C4-2B (cell line): ENCODE measurements around the gene TMEM131L.

ENCODE experiments used
- H3K27ac ChIP-seq: fragments of 450-650 bp; 2 replicates; pipeline ENCODE4 v1.5.1; 2017
- ZFX ChIP-seq: fragments of 450-650 bp; IDR thresholded peaks from 2 replicates; pipeline ENCODE4 v1.6.1; 2017
- TF ChIP-seq, protein P1 (sequence below): fragments of 450-650 bp; conservative IDR thresholded peaks from 2 replicates; pipeline ENCODE4 v1.5.1; 2017; ENCODE audit warnings: mild to moderate bottlenecking

The TMEM131L gene

DNA sequence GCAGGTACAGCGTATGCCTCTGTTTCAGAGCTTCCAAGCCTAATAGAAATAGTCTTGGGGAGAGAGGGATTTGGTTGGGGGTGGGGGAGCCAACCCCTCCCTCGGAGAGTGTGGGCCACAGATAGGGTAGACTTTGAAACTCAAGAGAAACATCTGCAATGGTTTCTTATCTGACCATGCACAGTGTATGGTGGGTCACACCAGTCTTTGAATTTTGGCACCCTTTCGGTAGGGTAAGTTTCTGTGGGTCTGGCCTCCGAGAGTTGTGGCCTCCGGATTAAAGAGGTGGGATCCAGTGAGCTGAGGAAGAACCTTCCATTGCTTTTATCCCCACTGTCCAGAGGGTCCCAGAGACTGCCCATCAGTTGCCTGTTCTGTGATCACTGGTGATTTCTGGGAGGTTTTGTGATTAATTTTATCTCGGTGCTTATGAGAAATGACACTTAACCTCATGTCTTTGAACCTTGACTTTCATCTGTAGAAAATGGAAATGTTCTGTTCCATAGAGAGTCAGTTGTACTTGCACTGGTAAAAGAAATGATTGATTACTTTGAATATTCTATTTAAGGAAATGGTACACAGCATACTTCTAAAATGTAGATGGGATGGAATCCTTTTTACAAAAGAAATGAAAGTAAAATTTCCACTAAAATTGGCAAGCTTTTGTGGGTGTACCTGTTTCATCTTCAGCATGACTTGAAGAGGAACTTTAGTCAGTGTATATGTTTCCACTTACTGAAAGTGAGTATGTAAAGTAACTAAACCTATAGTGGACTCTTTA, 62.7 kb downstream of the TMEM131L start:
- no peak for TF ChIP-seq ZFX
- TF ChIP-seq, protein P1, sequence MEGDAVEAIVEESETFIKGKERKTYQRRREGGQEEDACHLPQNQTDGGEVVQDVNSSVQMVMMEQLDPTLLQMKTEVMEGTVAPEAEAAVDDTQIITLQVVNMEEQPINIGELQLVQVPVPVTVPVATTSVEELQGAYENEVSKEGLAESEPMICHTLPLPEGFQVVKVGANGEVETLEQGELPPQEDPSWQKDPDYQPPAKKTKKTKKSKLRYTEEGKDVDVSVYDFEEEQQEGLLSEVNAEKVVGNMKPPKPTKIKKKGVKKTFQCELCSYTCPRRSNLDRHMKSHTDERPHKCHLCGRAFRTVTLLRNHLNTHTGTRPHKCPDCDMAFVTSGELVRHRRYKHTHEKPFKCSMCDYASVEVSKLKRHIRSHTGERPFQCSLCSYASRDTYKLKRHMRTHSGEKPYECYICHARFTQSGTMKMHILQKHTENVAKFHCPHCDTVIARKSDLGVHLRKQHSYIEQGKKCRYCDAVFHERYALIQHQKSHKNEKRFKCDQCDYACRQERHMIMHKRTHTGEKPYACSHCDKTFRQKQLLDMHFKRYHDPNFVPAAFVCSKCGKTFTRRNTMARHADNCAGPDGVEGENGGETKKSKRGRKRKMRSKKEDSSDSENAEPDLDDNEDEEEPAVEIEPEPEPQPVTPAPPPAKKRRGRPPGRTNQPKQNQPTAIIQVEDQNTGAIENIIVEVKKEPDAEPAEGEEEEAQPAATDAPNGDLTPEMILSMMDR, result no peak
- H3K27ac ChIP-seq, result no peak overlapping the region

DNA sequence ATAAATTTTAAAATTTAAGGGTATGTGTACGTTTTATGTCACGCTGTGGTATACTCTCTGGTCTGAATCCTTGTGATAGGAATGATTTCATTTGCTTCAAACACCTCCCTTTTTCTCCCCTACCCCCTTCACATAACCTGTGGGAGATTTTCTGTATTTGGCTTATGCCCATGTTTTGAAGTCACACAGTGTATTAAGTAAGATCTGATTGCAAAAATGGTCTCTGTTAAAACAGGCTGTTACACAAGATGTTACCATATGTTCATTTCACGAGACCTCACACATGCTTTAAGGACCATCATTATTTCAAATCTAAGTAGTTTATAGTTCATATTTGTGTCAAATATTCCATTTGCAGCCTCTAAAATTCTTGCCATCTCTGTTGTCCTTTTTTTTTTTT, 63.5 kb downstream of the TMEM131L start:
- H3K27ac ChIP-seq, result no peak overlapping the region
- TF ChIP-seq ZFX, result no peak
- TF ChIP-seq, protein P1, result no peak

DNA sequence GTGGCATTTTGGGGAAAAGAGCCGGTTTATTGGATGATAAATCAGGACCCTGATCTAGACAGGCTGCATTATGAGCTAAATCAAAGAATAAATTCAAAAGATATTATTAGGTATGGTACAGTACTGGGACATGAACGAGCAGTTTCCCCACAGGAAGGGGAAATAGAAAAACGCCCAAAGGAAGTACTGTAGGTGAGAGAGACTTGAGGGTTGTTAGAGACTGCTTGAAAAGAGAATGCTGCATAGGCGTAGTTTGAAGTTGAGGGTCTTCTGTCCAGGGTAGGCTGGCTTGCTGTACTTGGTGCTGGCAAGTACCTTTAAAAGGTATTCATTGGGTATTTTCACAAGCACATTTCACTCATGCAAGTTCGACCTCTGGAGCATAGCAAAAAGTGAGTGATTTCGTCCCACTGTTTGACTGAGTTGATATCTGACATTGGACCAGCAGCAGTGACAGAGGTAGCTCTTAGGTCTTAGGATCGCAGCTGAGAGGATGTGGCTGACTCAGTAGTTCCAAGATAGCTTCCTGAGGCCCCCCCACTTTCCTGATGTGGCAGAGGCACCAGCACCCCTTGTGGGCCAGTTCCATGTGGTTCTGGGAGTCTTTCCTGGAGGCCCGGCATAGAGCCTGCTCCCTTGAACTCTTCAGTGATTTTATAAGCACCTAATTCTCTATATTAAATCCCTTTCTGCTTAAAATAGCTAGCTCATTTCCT, 64.3 kb downstream of the TMEM131L start:
- H3K27ac ChIP-seq, result no peak overlapping the region
- no peak for TF ChIP-seq ZFX
- TF ChIP-seq, protein P1, result no peak

DNA sequence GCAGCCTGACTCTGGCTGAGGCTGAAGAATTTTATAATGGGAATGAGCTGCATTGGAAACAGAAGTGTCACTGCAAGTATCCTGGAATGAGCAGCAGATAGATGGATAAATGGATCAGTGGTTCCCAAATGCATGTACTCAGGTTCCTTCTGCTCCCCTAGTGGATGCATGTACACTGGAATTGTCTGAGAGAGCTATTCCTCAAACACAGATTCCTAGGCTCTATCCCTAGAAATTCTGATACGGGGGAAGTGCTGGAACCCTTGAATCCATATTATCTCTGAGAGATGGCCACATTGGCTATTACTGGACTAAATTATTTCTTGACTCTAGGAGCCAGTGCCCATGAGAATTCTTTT, 64.8 kb downstream of the TMEM131L start:
- H3K27ac ChIP-seq, result no peak overlapping the region
- TF ChIP-seq, protein P1, result no peak
- no peak for TF ChIP-seq ZFX

DNA sequence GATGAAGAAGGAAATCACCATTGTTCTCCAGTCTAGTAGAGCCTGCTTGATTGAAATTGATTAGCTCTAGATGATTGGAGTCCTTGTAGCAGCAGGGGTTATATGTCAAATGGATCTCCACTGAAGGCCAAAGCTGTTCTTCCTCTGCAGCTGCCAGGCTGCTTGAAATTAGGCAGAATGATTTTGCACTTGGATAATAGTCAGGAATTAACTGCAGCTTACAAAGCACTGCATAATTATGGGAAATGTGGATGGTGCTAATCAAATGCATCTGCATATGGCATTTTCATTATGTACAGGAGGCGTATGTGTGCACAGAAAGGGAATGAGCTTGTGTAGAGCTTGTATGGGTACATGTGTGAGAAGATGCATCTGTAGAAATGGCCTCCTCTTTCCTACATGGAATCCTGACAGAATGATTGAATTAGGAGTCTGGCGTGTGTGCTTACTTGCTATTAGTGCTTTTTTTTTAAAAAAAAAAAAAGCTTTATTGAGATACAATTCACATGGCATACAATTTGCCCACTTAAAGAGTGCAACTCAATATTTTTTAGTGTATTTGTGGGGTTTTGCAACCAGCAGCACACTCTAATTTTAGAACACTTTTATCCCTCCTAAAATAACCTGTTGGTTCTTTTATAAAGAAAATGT, 65.9 kb downstream of the TMEM131L start:
- TF ChIP-seq ZFX, result no peak
- TF ChIP-seq, protein P1, result no peak
- no peak overlapping the region for H3K27ac ChIP-seq

DNA sequence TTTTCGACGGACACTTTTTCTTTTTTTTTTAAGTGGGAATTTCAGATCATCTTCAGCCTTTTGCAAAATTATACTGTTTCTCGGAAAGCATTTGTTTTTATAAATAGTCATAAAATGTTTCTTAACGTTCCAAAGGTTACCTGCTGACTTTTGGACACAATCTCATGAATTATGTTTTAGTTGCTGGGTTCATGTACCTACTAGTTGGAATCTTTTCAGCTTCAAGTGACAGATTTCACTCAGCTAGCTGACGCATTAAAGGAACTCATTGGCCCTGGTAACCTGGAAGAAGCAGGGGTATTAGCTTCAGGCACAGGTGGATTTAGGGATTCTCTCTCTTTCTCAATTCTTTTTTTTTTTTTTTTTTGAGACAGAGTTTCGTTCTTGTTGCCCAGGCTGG, 66.5 kb downstream of the TMEM131L start:
- TF ChIP-seq, protein P1, result no peak
- no peak overlapping the region for H3K27ac ChIP-seq

DNA sequence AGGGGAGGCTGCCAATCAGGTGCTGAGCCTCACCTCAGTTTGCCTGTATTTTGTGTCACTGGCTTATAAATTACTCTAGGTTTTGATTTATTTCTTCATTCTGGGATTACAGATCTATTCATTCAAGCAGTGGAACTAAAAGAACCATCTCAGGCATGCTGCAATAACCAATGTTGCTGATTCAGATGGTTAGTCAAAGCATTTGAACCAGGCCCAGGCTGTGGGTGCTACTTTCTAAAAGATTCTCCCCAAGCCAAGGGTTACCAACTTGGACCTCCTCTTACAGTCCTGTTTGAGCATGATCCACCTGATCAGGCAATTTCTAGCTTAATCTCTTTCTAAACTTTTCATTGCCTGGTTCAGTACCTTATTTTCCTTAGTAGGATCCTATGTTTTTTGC, 67.2 kb downstream of the TMEM131L start:
- H3K27ac ChIP-seq, result no peak overlapping the region
- no peak for TF ChIP-seq ZFX
- TF ChIP-seq, protein P1, result no peak
